NCI-H2227 (cell line): Measurements from ENCODE around the gene CEACAM7.

Experiments used
- DNase-seq: peaks from one replicate; lab custom pipeline; 2025; ENCODE audit not compliant: unreplicated experiment; lab: John Stamatoyannopoulos, UW

CEACAM7 gene

DNA sequence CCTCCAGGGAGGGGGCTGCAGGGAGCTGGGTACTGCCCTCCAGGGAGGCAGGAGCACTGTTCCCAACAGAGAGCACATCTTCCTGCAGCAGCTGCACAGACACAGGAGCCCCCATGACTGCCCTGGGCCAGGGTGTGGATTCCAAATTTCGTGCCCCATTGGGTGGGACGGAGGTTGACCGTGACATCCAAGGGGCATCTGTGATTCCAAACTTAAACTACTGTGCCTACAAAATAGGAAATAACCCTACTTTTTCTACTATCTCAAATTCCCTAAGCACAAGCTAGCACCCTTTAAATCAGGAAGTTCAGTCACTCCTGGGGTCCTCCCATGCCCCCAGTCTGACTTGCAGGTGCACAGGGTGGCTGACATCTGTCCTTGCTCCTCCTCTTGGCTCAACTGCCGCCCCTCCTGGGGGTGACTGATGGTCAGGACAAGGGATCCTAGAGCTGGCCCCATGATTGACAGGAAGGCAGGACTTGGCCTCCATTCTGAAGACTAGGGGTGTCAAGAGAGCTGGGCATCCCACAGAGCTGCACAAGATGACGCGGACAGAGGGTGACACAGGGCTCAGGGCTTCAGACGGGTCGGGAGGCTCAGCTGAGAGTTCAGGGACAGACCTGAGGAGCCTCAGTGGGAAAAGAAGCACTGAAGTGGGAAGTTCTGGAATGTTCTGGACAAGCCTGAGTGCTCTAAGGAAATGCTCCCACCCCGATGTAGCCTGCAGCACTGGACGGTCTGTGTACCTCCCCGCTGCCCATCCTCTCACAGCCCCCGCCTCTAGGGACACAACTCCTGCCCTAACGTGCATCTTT, 12.5 kb upstream of the CEACAM7 start:
- DNase-seq: no peak

GRCh38 chr19:41699968-41700323, 11.9 kb upstream of the CEACAM7 start:
- no peak for DNase-seq

DNA sequence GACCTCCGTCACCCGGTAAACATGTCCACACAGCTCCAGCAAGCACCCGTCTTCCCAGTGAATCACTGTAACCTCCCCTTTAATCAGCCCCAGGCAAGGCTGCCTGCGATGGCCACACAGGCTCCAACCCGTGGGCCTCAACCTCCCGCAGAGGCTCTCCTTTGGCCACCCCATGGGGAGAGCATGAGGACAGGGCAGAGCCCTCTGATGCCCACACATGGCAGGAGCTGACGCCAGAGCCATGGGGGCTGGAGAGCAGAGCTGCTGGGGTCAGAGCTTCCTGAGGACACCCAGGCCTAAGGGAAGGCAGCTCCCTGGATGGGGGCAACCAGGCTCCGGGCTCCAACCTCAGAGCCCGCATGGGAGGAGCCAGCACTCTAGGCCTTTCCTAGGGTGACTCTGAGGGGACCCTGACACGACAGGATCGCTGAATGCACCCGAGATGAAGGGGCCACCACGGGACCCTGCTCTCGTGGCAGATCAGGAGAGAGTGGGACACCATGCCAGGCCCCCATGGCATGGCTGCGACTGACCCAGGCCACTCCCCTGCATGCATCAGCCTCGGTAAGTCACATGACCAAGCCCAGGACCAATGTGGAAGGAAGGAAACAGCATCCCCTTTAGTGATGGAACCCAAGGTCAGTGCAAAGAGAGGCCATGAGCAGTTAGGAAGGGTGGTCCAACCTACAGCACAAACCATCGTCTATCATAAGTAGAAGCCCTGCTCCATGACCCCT, 11.3 kb upstream of the CEACAM7 start:
- no peak for DNase-seq

- no peak for DNase-seq
Observed at GRCh38 chr19:41698746-41699230, 10.7 kb upstream of the CEACAM7 start.

DNA sequence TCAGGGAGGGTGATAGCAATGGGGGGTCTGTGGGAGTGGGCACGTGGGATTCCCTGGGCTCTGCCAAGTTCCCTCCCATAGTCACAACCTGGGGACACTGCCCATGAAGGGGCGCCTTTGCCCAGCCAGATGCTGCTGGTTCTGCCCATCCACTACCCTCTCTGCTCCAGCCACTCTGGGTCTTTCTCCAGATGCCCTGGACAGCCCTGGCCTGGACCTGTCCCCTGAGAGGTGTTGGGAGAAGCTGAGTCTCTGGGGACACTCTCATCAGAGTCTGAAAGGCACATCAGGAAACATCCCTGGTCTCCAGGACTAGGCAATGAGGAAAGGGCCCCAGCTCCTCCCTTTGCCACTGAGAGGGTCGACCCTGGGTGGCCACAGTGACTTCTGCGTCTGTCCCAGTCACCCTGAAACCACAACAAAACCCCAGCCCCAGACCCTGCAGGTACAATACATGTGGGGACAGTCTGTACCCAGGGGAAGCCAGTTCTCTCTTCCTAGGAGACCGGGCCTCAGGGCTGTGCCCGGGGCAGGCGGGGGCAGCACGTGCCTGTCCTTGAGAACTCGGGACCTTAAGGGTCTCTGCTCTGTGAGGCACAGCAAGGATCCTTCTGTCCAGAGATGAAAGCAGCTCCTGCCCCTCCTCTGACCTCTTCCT, 9.3 kb upstream of the CEACAM7 start:
- DNase-seq: no peak

GRCh38 chr19:41696402-41697197, 8.5 kb upstream of the CEACAM7 start:
- no peak for DNase-seq

GRCh38 chr19:41695745-41696144, 7.7 kb upstream of the CEACAM7 start:
- DNase-seq: no peak

- DNase-seq: no peak
Observed at GRCh38 chr19:41694831-41695635, 7.0 kb upstream of the CEACAM7 start.

DNA sequence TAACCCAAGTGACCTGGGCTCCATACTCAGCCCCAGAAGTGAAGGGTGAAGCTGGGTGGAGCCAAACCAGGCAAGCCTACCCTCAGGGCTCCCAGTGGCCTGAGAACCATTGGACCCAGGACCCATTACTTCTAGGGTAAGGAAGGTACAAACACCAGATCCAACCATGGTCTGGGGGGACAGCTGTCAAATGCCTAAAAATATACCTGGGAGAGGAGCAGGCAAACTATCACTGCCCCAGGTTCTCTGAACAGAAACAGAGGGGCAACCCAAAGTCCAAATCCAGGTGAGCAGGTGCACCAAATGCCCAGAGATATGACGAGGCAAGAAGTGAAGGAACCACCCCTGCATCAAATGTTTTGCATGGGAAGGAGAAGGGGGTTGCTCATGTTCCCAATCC, 6.1 kb upstream of the CEACAM7 start:
- no peak for DNase-seq

DNA sequence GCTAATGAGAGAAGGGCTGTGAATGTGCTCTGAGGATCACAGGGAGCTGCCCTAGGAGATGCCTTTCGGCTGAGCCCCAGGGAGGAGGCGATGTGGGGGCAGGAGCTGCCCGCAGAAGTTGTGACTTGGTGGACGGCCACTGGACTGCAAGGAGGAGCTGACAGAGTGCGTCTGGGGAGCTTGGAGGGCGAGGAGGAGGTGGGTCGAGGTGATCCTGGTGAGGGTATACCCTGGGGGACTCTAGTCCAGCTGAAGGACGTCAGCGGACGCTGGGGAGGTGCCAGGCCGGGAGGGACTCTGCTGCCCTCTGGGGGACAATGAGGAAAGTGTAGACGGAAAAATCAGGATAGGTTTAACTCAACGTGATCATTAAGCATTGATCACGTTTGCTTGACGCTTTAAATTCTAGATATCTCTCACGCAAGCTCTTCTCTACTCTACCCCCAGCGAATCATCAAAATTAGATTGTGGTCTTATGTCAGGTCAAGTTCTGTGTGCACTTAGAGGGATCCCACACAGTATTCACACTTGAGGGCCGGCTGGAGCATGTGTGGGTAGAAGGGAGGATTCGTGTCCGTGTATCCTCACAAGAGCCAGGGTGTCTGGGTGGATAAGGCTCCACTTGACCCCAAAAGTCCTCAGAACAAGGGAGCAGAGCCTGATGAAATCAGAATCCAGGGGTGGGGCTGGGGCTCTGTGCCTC, 3.3 kb upstream of the CEACAM7 start:
- peak; percentile 45 for DNase-seq

- no peak for DNase-seq
Observed at GRCh38 chr19:41690801-41691065, 2.7 kb upstream of the CEACAM7 start.

- DNase-seq: no peak
Observed at GRCh38 chr19:41689993-41690800, 2.1 kb upstream of the CEACAM7 start.

DNA sequence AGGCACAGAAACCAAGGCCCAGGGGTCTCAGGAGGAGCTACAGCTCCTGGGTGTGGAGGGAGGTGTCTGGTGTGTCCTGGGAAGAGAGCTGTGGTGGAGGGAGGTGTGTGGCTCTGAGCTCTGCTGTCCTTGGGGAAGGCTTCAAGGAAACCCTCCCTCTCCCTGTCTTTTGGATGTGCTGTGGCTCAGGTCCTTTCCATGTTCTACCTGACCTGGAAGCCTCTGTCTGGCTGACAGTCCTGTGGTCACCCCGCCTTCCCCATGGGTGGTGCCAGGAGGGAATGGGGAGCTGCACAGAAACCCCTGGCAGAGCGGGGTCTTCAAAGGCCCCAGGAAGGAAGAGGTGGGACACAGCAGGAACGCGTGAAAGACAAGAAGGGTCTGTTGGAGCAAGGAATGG, 617 bp upstream of the CEACAM7 start:
- DNase-seq: no peak

DNA sequence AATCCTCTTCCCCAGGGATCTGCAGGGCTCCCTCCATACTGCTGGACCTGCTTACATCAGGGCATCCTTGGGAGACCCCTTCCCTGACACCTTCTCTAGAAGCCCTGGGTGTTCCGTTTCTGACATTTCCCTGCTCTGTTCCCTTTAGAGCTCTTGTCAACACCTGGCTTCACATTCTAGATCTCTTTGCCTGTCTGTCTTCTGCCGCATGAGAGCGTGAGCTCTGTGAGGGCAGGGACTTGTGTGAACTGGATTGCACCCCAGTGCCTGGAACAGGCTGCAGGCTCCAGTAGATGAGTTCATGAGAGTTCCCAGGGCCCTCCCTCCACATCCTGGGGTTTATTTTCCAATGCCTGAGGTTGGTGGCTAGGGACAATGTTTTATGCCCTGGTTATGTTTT, 651 bp downstream of the CEACAM7 start:
- no peak for DNase-seq

DNA sequence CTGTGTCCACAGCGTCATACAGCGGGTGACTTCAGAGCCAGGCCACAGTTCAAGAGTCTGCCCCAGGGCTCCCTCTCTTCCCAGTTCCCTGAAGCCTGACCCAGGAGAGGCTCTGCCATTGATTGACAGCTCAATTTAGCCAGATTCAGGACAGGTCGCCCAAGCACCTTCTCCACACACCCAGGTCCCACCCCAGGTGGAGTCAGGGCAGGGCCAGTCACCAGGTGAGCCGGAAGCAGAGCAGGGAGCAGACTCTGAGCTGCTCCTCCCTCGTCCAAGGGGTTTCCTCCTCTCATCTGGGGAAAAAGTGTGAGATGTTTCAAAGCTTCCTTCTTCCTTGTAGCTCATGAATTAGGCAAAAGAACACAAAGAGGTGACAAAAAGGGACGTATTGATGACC, 5.6 kb downstream of the CEACAM7 start:
- DNase-seq: no peak

- DNase-seq: no peak
Observed at GRCh38 chr19:41671486-41671885, 16.6 kb downstream of the CEACAM7 start.

DNA sequence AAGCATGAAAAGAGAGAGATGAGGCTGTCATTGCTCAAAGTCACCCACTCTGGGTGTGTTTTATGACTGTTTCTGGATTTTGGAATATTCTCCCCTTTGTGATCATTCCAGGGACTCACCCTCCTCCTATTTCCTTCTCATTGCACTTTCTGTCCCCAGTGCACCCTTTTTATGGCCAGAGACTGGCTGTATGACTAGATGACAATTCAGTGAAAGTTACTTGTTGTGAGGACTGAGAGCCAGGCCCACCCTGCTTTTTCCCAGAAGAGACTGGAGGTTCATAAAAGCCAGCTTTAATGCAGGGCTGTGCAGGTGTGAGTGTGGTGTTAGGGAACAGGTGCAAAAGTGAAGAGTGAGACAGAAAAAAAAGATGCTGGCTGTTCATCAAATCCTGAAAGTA, 17.3 kb downstream of the CEACAM7 start:
- DNase-seq: no peak

DNA sequence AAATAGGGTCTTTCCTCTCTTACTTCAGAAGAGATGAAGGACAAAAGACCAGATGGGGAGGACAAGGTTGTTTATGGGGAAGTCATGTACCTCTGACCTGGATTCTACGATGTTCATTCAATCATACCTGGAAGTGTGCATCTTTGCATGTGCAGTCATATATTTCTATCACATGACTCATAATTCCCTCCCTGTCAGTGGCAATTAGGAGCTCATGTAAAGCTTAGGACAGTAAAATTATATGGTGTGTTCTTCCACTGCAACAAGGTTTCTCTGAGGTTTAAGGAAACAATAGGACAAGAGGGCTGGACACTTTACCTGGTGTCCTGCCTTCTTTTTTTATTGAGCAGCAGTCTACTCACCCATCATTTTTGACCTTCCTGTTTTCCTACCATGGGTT, 19.8 kb downstream of the CEACAM7 start:
- peak; percentile 76 for DNase-seq

DNA sequence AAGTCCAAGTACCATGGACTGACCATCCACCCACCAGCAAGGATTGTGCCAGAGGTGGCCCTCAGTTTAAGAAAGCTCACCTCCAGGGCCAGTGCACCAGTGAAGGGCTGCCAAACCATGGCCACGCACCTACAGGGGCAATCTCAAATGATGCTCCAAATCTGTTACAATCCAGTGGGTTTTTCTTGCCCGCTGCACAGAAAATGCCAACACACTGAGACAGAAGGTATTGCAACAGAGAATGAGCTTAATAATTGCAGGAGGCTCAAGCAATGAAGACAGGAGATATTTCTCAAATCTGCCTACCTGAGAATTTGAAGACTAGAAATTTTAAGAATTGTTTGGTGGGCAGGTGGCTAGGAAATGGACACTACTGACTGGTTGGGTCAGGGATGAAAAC, 22.0 kb downstream of the CEACAM7 start:
- DNase-seq: no peak
